DOHH2 (cell line): ENCODE data around the gene GNAO1.

Experiments
- EZH2phosphoT487 ChIP-seq: fragments of 200-600 bp; sonication (generic); IDR thresholded peaks from 2 replicates; pipeline ENCODE4 v1.6.1; 2017; ENCODE audit warnings: borderline replicate concordance, mild to moderate bottlenecking, antibody characterized with exemption, low read length, moderate library complexity, mixed read lengths
- TF ChIP-seq, protein P1 (sequence below): fragments of 200-600 bp; sonication (generic); IDR thresholded peaks from one replicate; pipeline ENCODE4 v1.5.1; 2014; ENCODE audit warnings: antibody characterized with exemption, mild to moderate bottlenecking, low read depth, low read length; ENCODE audit not compliant: poor library complexity, severe bottlenecking

DNA sequence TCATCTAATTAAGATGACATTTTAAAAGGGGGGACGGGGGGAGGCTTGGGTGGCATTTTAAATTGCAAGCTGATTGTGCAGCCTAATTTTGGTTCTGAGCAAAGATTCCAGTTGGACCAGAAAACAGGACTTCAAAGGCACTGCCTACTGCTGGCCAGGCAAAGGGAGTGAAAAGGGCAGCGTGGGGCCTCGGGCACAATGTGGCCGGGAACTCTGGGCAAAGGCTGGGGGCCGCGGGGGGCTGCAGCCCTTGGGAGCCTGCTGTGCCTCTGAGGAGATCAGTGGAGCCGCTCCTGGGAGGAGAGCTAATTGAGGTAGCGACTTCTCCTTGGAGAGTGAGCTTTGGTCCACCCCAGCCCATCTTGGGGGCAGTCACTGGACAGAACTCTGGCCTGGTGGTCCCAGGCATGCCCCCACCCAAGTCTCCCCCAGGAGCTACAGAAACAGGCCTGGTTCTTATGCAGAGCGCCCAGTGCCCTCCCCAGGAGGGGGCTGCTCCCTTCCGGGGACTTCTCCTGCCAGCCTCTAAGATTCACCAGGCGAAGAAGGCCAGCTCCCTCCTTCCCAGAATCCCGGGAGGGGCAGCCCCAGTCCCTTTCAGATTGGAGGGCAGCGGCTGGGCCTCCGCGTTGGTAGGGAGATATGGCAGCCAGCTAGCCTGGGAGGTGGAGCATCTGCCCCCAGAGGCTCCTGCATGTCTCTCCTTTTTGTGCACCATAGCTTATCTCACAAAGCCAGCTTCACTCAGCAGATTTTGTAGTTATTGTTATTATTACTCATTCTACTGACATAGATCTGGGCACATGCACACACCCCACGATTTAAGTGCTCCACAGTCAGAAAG, 115.6 kb downstream of the GNAO1 start:
- TF ChIP-seq, protein P1, sequence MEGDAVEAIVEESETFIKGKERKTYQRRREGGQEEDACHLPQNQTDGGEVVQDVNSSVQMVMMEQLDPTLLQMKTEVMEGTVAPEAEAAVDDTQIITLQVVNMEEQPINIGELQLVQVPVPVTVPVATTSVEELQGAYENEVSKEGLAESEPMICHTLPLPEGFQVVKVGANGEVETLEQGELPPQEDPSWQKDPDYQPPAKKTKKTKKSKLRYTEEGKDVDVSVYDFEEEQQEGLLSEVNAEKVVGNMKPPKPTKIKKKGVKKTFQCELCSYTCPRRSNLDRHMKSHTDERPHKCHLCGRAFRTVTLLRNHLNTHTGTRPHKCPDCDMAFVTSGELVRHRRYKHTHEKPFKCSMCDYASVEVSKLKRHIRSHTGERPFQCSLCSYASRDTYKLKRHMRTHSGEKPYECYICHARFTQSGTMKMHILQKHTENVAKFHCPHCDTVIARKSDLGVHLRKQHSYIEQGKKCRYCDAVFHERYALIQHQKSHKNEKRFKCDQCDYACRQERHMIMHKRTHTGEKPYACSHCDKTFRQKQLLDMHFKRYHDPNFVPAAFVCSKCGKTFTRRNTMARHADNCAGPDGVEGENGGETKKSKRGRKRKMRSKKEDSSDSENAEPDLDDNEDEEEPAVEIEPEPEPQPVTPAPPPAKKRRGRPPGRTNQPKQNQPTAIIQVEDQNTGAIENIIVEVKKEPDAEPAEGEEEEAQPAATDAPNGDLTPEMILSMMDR = no peak
- no peak for TF ChIP-seq EZH2phosphoT487
